NB4 (cell line): ENCODE measurements around the gene MAEL.

ENCODE experiments used
- CTCF ChIP-seq: IDR thresholded peaks from one replicate; pipeline ENCODE4 v1.5.1; 2012; ENCODE audit warnings: low read depth, low read length
- POLR2A ChIP-seq: IDR thresholded peaks from 2 replicates; pipeline ENCODE4 v1.6.1; 2011; ENCODE audit warnings: mild to moderate bottlenecking; ENCODE audit not compliant: insufficient read length; ENCODE audit errors: extremely low read depth

DNA sequence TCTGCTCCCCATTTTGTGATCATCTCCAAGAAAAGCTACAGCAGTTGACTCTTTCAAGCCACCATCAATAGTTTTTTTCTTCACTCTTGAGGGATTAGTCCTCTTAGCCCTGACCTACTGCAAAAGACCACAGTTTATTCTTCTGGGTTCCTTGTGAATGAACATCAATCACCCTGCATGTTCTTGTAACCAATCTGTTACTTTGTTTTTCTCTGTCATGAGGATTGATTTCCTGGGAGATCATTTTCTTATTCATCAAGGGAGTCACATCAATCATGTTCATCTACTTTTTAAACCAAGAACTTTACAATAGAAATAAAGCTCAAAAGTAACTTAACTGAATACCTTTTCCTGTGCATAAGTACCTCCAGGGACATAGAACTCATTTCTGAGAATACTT is 35.6 kb upstream of the MAEL start:
- TF ChIP-seq CTCF (no peak), POLR2A (no peak)
